HG03469 (cell line): ENCODE measurements around the gene FKBP1B.
"Not testable (repeated sequence)": the region's sequence is repeated elsewhere in the genome, so short reads cannot be mapped to it uniquely, and the experiment has no call there.

Source experiments
- ATAC-seq: cut with Tn5 transposase; IDR thresholded peaks from one replicate; pipeline ENCODE4 v1.9.1; 2021; ENCODE audit warnings: mild to moderate bottlenecking, moderate library complexity, moderate number of reproducible peaks; ENCODE audit not compliant: unreplicated experiment

The FKBP1B gene

DNA sequence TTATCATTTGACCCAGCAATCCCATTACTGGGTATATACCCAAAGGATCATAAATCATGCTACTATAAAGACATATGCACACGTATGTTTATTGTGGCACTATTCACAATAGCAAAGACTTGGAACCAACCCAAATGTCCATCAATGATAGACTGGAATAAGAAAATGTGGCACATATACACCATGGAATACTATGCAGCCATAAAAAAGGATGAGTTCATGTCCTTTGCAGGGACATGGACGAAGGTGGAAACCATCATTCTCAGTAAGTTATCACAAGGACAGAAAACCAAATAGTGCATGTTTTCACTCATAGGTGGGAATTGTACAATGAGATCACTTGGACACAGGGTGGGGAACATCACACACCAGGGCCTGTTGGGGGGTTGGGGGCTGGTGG lies 51.2 kb downstream of the FKBP1B start:
- not testable (repeated sequence) for ATAC-seq

DNA sequence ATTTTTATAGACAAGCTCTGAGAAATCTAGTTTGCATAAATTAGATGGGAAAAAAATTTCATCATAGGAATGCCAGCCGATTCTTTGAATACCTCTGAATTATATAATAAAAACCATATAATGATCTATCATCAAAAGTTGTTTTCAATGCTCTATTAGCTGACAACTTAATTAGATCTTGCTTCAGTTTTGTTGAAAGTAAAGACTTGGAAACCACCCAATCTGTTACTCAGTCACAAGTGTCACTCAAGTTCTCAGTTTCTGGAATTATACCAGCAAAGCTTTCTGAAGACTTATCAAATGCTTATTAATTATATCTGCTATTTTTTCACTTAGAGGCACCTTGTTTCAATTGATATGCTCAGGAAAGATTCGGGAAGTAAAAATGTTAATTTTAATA lies 52.5 kb downstream of the FKBP1B start:
- ATAC-seq, result no peak

DNA sequence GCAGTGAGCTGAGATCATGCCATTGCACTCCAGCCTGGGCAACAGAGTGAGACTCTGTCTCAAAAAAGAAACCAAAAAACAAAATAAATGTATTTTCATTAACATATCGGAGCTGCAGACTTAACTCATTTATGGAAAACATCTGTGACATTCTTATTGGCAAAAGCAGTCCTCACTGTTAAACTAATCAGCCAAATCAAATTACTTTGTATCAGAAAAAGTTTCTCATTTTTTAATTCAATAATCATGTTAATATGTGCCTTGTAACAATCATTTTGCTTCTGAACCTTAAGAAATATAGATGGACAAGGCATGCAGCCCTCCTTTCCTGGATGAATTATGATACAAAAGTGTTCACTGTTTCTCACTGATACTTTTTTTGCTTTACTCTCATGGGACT lies 53.1 kb downstream of the FKBP1B start:
- no peak for ATAC-seq

- ATAC-seq, result no peak
Observed at GRCh38 chr2:24104110-24104650, 54.6 kb downstream of the FKBP1B start.

DNA sequence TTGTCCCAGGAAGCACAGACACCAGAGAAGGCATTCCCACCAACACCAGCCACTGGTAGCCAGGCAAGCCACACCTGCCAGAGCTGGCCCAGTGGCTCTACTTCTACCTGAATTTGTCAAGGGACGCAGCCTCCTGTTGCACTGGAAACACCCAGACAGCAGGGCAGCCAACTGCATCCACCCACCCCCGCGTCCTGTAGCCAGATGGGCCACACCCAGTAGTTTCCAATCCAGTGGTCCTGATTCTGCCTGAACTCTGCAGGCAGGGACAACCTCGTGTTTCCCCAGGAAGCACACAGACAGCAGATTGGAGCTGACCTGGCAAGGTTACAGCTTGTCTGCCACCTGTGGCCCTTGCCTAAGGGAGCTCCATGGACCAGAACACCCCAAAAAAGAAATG lies 55.4 kb downstream of the FKBP1B start:
- no peak for ATAC-seq

DNA sequence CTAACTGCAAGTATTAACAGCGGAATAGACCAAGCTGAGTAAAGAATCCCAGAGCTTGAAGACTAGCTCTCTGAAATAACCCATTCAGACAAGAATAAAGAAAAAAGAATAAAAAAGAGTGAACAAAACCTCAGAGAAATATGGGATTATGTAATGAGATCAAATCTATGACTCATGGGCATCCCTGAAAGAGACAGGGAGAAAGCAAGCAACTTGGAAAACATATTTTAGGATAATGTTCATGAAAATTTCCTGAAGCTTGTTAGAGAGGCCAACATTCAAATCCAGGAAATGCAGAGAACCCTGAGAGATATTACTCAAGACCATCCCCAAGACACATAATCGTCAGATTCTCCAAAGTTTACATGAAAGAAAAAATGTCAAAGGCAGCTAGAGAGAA lies 56.3 kb downstream of the FKBP1B start:
- no peak for ATAC-seq

DNA sequence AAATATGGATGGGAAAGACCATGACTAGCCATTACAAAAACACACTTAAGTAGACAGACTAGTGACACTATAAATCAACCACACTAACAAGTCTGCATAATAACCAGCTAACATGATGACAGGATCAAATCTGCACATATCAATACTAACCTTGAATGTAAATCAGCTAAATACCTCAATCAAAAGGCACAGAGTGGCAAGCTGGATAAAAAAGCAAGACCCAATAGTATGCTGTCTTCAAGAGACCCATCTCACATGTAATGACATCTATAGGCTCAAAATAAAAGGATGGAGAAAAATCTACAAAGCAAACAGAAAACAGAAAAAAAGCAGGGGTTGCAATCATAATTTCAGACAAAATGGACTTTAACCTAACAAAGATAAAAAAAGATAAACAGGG lies 57.2 kb downstream of the FKBP1B start:
- no peak for ATAC-seq

DNA sequence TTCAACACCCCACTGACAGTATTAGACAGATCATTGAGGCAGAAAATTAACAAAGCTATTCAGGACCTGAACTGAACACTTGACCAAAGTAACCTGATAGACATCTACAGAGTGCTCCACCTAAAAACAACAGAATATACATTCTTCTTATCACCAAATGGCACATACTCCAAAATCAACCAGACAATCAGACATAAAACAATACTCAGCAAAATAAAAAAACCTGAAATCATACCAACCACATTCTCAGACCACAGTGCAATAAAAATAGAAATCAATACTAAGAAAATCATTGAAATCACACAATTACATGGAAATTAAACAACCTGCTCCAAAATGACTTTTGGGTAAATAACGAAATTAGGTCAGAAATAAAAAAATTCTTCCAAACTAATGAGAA lies 57.8 kb downstream of the FKBP1B start:
- no peak for ATAC-seq

DNA sequence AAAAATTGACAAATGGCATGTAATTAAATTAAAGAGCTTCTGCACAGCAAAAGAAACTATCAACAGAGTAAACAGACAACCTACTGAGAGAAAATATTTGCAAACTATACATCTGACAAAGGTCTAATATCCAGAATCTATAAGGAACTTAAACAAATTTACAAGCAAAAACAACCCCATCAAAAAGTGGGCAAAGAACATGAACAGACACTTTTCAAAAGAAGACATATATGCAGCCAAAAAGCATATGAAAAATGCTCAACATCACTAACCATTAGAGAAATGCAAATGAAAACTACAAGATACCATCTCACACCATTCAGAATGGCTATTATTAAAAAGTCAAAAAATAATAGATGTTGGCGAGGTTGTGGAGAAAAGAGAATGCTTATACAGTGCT lies 59.9 kb downstream of the FKBP1B start:
- not testable (repeated sequence) for ATAC-seq

DNA sequence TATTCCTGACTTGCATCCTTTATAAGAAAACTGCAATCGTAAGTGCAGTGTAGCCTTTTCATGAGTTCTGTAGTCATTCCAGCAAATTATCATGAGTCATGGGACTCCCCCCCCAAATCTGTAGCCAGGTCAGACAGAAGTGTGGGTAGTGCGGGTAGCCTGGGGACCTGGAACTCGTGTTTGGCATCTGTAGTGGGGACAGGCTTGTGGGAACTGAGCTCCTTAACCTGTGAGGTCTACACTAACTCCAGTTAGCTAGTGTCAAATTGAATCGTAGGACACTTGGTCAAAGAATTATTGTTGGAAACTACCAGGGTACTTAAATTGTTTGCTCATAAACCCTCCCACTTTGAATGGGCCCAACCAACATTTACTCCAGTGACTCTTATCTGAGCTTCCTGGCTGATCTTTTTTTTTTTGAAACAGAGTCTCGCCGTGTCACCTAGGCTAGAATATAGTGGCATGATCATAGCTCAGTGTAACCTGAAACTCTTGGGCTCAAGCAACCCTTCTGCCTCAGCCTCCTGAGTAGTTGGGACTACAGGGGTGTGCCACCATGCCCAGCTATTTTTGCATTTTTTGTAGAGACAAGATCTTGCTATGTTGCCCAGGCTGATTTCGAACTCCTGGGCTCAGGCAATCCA lies 61.2 kb downstream of the FKBP1B start:
- no peak for ATAC-seq

DNA sequence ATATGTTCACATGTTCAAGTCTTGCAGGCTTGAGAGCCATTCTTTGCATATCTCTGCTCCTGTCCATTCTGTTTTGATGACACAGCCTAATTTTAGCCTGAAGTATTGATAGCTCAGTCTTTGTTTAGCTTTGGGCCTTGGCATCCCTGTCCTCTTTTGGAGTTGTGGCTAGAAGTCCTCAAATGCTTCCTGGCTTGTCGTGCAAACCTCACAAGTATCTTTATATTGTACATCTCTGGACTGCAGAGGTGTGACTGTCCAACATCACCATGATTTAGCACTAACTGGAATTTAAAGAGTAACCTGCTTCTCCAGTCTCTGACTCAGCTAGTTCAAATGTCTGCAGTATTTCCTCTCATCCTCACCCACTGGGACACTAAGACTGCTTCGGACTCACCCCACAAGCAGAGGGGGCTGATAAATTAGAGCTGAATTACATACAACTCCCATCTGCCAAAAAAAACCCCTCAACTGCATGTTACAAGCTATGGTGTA lies 61.9 kb downstream of the FKBP1B start:
- no peak for ATAC-seq
